GM21786 (cell line): Measurements from ENCODE around the gene PCDHGA6.
"Not testable (repeated sequence)": the region's sequence is repeated elsewhere in the genome, so short reads cannot be mapped to it uniquely, and the experiment has no call there.

Experiments
- ATAC-seq: cut with Tn5 transposase; IDR thresholded peaks from one replicate; pipeline ENCODE4 v1.9.1; 2021; ENCODE audit not compliant: unreplicated experiment

Gene PCDHGA6

GRCh38 chr5:141373673-141374317, at the start of gene PCDHGA6:
Gene PCDHGA6 (plus strand): TSS chr5:141373891. CDS start chr5:141374084, 193 bp downstream.
- no peak for ATAC-seq

- ATAC-seq = peak; percentile 85
These were observed 47.4 kb upstream of the PCDHGA6 start for GRCh38 chr5:141326088-141326854.

GRCh38 chr5:141328231-141328630, 45.5 kb upstream of the PCDHGA6 start:
- ATAC-seq = no peak

GRCh38 chr5:141330299-141331080, 43.2 kb upstream of the PCDHGA6 start, which contains the start of gene PCDHGA1:
Gene PCDHGA1 (plus strand): TSS chr5:141330514.
- ATAC-seq = peak; percentile 42

GRCh38 chr5:141332571-141332970, 41.1 kb upstream of the PCDHGA6 start:
- not testable (repeated sequence) for ATAC-seq

- ATAC-seq = no peak
These were observed 35.0 kb upstream of the PCDHGA6 start, which contains the start of gene PCDHGA2 for GRCh38 chr5:141338538-141339306. Gene PCDHGA2 (plus strand): TSS chr5:141338760.

GRCh38 chr5:141340781-141341354, 32.8 kb upstream of the PCDHGA6 start:
- not testable (repeated sequence) for ATAC-seq

GRCh38 chr5:141342773-141343172, 30.9 kb upstream of the PCDHGA6 start:
- ATAC-seq = no peak

- no peak for ATAC-seq
These were observed 30.3 kb upstream of the PCDHGA6 start, which contains the start of gene PCDHGA3 for GRCh38 chr5:141343242-141343952. Gene PCDHGA3 (plus strand): TSS chr5:141343829. CDS start chr5:141344034, 205 bp downstream.

GRCh38 chr5:141343953-141344463, 29.7 kb upstream of the PCDHGA6 start:
- ATAC-seq = no peak

- no peak for ATAC-seq
These were observed 28.4 kb upstream of the PCDHGA6 start for GRCh38 chr5:141345327-141345726.

- ATAC-seq = not testable (repeated sequence)
These were observed 27.7 kb upstream of the PCDHGA6 start for GRCh38 chr5:141346017-141346416.

- ATAC-seq = no peak
These were observed 23.6 kb upstream of the PCDHGA6 start, which contains the start of gene PCDHGB1 for GRCh38 chr5:141349917-141350619. Gene PCDHGB1 (plus strand): TSS chr5:141350099. CDS start chr5:141350261, 162 bp downstream.

GRCh38 chr5:141351591-141351990, 22.1 kb upstream of the PCDHGA6 start:
- ATAC-seq = no peak

- no peak for ATAC-seq
These were observed 18.7 kb upstream of the PCDHGA6 start, which contains the start of gene PCDHGA4 for GRCh38 chr5:141354900-141355469. Gene PCDHGA4 (plus strand): TSS chr5:141355021. CDS start chr5:141355108, 87 bp downstream.

- no peak for ATAC-seq
These were observed 18.1 kb upstream of the PCDHGA6 start for GRCh38 chr5:141355641-141356040.

- ATAC-seq = no peak
These were observed 17.6 kb upstream of the PCDHGA6 start for GRCh38 chr5:141356133-141356532.

- no peak for ATAC-seq
These were observed 16.7 kb upstream of the PCDHGA6 start for GRCh38 chr5:141356950-141357349.
